Pulmonary artery endothelial cell (primary cell): Measurements from ENCODE around the gene ORC5. TPM values are rescaled to one million over a fixed set of nuclear protein-coding genes. Genes with fewer than 3 reads are reported as not detected.
"Not testable (repeated sequence)": the region's sequence is repeated elsewhere in the genome, so short reads cannot be mapped to it uniquely, and the experiment has no call there.

Source experiments
- DNase-seq: peaks from one replicate; pipeline ENCODE4 v3.0.0-alpha.2; 2011; ENCODE audit warnings: low read depth, low spot score
- total RNA-seq: library from RNA; depleted of rRNA; stranded (reverse); fragments of >200 nt; gene quantifications from 2 replicates; pipeline ENCODE4 v1.2.3, GENCODE V29; 2014

ORC5 gene
- total RNA-seq: 83.0 and 175 TPM in 2 replicates

DNA sequence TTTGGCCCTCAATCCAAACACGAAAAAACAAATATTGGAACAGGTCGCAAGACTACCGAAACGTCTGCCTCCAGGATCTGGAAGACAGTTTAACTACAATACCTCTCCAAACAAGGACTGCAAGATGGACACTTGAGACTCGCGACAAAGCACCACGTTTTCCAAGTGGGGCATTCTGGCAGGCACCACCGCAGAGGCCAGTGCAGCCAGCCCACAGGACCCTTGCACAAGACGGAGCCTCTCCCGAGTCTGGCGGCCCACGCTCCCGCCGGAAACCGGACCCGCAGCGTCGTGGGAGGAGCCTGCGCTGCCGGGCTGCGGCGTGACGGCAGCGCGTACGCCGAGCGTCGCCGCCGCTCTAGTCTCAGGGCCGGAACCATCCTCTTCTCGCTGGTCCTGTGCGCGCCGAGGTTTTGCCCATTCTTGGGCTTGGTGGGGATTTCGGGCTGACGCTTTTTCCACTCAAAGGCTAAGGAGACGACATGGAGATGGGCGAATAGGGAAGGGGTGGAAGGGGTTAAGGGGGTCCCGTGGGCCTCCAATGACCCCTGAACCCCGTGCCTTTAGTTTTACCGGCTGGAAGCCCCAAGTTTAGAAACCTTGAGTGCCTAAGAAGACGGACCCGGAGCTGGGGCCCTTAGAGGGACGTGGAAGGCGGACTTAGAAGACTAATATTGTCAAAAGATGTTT is at the start of gene ORC5:
TSS of gene ORC5 (minus strand) at position 283 of the 690 bp plus-strand sequence. CDS start at position 174, 109 bp downstream.
- DNase-seq: peak; percentile 47

DNA sequence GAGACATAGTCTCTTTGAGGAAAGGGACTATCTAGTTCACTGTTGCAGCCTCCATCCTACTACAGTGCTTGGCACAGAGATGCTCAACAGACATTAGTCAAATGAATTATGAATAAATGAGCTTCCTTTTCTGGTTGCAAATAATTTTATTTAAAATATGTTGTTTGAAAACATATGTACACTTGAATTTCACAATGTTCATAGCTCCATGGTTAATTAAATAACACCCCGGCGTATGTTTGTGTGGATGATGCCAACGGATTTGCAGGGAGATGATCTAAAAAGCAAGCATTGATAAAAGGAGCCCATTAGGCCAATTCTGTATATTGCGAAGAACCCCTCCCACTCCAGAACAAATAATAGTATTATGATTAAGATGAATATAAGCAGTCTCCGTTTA is 47.8 kb upstream of the ORC5 start:
- no peak for DNase-seq

DNA sequence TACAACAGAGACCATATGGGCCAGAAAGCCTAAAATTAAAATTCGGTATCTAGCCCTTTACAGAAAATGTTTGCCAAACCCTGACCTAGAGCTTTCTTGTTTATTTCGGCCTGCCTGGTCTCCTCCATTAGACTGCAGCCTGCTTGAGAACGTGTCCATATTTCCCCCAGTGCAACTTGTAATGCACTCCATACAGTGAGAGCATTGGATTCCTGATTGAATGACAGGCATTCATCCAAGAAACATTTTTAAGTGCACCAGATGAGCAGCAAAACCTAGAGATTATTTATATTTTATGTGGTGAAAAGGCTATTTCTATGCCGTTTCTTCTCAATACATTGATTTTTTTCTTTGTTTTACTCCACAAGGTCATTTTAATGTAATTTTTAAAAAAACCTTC is 47.4 kb upstream of the ORC5 start:
- no peak for DNase-seq

DNA sequence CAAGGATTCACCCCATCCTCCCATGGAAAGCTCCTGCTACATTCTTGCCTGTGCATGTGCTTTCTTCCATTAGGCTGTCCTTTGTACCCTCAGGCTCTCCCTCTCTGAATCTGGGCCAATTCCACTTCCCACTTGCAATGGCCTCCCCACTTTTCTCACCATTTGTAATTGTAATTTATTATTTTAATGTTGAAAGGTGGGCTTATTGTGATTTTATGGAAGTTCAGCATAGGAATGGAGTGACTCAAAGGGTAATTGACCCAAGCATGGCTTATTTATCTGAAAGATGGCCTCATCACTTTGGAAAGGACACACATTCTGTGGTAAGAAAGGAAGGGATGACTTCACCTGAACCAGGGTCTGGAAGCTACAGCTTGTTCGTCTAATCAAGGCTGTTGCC is 46.9 kb upstream of the ORC5 start:
- no peak for DNase-seq

DNA sequence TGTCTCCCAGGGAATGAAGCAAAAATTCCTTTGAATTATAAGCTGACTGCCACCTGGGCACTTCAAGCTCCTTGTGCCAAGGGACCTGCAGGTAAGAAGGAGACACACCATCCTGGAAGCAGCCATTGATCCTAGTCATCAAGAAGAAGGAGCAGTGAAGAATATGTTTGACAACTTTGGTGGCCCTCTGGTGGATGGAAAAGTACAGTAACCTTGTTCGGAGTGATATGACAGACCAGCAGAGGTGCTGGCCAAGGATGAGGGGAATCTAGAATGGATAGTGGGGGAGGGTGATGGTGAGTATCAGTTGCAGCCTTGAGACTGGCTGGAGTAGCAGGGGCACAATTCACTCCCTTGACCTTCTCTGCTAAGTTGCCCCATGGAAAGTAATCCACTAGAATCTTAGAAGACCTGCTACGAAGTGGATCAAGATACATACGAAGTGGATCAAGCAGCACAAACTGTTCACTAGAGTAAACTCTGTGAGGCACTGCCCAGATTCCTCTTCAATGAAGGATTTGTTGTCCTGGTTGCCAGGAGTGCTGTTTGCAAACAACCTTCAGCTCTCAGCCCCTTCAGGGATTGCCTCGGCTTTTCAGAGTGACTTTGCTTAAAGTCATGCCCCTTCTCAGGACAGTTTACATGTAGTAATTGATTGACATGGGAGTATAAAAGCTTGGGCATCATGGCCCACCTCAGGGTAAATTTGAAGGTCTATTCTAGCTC is 44.8 kb upstream of the ORC5 start:
- DNase-seq: no peak

DNA sequence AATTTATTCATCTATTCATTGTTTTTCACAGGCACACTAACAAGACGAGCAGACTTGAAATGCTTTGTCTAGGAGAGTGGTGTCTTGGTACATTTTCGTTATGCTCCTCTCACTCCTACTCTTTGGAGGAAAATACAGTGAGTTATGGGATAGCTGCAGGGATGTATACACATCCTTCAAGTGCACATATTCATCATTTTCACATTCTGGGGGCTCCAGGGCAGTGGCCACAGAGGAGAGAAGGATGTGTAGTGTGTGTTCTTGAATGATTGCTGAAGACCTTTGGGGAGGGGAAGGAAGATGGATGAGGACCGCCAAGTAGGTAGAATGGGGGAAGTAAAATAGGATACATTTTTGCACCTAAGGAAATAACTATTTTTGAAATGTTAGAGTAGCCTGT is 34.8 kb upstream of the ORC5 start:
- DNase-seq: no peak

DNA sequence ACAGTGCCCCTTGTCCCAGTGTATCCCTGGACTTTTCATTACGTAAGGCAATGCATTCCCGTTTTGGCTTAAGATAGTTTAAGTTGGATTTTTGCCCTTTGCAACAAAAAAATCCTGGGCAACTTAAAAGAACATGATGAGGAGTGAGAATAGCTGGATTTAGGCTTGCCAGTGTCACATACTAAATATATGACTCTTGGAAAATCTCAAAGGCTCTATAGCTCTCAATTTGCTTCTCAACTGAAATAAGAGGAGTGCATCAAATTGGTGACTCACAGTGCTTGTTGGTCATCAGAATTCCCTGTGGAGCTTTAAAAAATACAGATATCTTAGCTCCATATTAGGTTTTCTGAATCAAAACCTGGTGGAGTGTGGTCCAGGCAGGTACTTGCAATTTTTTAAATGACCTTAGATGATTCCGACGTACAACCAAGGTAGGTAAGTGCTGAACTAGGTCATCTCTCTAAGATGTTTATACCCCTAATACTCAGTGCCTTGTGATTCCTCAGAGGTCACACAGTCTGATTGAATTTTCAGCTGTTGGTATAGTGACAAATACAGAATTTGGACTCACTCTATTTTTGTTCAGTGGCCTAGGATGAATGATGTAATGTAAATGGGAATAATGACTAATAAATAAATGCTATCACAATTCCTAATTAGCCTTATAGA is 33.9 kb upstream of the ORC5 start:
- no peak for DNase-seq

DNA sequence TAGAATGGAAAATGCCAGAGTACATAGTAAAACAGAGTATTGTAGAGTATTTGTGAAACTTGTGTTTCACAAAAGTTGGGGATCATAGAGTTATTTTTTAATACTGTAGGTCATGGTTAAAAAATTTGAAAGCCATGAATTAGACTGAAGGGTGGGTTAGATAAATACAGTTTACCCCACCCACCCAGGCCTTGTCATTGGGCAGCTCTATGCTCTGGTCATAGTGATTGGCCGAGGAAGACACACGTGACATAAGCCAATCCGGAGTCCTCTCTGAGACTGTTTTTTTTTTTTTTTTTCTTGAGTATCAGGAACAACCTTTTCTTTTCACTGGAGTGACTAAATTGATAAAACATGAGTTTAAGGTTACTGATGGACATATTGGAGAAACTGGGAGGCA is 33.3 kb upstream of the ORC5 start:
- no peak for DNase-seq

DNA sequence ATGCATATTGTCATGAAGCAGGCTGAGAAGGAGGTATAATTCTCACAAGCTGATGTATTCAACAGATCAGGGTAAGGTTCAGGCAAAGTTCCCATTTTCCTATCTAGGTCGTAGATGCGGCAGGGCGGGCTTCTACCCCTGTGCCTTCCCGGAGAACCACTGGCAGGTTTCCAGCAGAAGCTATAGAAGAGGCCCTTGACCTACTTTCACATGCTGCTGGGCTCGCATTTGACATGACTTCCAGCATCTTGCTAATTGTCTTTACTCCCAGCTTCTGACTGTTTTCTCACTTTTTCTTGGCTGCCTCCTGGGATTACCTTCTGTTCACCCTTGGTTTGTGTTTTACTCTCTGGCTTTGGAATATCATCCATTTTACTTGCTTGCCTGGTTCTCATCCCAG is 32.6 kb upstream of the ORC5 start:
- DNase-seq: no peak

DNA sequence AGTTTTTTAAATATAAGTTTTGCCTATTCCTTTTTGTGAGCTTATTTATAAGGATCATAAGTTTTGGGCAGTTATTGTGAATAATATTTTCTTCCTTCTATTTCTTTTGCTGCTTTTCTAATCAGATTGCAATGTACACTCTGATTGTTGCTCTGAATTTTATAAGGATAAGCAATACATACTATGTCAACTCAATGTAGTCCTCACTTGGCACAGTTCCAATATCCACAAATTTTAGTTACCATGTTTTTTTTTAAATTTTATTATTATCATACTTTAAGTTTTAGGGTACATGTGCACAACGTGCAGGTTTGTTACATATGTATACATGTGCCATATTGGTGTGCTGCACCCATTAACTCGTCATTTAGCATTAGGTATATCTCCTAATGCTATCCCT is 27.2 kb upstream of the ORC5 start:
- not testable (repeated sequence) for DNase-seq

DNA sequence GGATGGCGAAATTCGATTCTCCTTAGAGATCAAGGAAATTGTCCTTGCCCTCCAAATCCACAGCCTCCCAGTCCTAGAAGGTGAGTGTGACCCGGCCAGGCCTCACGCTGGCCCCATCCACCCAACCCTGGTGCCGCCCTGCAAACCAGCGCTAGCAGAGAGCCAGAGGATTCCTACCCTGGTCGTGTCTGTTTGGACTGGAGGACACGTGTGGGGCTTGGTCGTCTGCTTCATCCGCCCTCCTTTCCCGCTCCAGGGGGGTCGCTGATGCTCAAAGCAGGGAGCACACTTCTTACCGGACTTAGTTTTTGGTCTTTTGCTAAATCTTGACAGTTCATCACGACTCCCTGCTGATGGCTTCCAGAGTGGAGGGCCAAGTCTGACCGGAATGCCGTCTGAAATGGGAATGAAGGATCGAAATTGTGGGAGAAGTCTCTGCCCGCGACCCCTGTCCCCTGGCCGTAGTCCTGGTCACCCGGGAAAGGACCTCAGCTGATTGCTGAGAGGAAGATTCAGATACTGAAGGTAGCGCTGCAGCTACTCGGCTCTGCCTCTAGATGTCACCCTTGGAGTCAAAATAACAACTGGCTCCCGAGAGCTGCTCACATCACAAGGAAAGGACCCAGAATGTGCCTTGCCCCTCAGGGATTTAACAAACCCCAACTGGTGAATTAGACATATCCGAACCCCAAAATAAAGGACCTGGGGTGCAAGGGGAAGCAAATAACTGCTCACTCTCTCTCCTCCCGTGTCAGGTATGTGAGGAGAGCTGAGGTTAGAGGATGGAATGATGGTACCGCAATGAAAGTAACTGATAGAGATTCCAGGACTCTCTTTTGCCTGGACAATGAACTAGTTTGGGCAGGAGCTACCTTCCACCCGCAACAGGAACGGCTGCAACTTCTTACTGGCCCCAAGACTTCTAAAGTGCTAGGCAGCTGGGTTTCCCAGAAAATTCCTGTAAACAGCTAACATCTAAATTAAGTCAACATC is 23.5 kb upstream of the ORC5 start:
- no peak for DNase-seq

DNA sequence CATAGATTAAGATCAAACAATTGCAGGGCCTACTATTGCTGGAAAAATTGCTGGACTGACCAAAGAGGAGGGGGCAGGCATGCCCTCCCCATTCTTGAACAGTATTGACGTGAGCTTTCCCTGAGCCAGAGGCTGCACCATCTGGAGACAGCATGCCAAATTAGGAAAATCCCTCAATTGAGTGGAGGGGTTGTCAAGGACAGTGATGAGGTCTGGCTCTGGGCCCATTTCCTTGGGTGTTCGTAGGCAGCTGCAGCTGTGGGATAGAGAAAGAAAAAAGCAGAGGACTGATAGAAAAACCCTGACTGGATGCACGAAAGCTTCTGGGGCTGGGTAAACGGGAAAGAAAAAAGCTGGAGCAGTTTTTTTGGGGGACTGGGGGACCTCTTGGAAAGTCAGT is 22.8 kb upstream of the ORC5 start:
- DNase-seq: no peak

DNA sequence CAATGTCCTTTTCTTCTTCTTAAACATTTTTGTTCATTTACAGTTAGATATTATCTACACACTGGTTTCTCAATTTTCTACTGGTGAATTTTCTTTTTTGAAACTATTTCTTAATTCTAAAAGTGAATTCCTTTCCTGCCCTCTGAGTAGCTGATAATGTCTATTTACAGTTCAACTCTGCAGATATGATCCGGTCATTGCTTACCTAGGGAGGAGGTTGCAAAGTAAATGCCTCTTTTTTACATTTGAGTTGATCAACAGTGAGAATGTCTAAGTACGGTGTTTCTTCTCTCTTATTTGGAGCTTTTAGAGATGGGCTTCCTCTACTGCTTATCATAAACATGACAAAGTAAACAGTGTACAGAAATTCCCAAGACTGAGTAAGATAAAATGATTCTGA is 20.6 kb upstream of the ORC5 start:
- no peak for DNase-seq

DNA sequence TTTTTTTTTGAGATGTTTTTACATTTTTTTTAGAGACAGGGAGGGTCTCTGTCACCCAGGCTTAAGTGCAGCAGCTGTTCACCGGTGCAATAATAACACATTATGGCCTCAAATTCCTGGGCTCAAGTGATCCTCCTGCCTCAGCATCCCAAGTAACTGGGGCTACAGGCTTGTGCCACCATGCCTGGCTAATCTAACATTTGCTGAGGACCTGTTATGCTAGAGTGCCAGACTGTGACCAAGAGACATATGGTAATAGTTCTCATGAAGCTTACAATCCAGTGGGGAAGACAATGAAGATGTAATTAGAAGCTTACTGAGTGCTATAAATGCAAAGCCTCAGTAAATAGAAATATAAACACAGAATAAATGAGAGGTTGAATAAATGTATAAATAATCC is 17.6 kb upstream of the ORC5 start:
- DNase-seq: no peak

DNA sequence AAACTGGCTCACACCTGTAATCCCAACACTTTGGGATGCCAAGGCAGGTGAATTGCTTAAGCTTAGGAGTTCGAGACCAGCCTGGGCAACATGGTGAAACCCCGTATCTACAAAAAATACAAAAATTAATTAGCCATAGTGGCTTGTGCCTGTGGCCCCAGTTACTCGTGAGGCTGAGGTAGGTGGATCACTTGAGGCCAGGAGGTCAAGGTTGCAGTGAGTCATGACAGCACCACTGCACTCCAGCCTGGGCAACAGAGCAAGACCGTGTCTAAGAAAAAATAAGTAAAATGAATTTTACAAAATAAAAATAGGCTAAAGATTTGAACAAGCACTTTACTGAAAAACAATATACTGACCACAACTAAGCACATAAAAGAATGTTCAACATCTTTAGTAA is 9.8 kb upstream of the ORC5 start:
- DNase-seq: no peak

DNA sequence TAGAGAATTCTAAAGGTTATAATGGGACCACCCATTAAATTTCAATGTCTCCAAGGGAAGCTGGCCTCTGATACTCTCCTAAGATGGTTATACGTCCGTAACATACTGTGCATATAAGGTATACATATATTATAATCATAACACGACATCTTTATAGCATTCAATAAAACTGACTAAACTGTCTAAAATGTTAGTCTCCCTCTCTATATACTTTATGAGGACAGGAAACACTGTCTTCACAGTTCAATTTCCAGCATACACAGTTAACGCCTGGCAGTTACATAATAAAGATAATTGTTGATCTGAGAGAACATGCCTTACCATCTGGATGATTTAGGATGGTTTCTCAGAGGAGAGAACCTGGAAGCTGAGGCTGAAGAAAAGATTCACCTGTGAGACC is 1.2 kb upstream of the ORC5 start:
- no peak for DNase-seq

DNA sequence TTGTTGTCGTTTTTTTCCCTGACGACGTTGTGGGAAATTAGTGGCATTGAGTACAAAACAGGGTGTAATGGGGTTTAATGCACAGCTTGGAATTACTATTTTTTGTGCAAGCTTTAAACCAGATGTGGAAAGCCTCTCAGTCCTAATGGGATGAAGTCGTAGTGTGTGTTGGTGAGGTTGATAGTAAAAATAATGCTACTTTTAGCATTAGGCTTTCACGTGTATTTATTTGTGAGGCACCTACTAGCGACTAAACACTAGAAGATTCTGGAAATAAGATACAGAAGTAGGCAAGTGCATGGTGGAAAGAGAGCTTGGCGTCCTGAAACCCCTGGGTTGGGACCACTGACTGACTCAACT is 588 bp upstream of the ORC5 start:
- DNase-seq: no peak

DNA sequence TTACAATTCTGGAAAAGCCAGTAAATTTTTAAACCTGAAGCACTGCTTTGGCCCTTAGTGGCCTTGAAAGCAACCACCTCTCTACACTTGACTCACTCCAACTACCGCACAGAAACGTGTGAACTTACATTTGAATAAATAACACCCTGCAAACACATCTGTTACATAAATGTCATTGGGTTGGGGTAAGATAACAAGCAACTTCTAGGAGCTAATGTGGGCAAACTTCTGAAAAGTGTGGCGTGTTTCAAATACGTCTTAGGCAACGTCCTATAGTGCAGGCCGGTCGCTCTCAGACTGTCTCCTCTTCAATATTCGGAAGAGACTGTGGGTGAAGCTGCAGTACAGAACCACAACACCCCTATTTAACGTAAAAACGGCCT is 474 bp downstream of the ORC5 start:
- DNase-seq: no peak

DNA sequence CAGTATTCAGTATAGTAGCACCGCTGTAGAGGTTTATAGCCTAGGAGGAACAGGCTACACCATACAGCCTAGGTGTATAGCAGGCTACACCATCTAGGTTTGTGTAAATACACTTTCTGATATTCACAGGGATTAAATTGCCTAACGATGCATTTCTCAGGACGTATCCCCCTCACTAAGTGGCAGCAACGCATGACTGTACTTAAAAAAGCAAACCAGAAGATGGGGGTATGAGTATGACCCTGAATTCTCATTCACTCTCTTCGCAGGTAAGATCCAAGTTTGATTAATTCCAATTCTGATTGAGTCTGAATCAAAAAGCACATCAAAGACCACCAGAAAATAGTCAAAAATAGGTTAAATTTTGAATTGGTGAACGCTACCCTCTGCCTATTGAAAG is 972 bp downstream of the ORC5 start:
- no peak for DNase-seq

DNA sequence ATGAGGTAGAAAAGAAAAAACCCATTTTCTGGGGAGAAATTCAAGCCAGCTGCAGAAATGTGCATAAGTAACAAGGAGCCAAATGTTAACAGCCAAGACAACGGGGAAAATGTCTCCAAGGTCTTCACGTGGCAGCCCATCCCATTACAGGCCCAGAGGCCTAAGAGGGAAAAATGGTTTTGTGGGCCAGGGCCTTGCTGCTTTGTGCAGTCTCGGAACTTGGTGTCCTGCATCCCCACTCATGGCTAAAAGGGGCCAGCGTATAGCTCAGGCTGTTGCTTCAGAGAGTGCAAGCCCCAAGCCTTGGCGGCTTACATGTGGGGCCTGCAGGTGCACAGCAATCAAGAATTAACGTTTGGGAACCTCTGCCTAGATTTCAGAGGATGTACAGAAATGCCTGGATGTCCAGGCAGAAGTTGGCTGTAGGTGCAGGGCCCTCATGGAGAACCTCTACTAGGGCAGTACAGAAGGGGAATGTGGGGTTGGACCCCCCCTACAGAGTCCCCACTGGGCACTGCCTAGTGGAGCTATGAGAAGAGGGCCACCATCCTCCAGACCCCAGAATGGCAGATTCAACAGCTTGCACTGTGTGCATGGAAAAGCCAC is 9.0 kb downstream of the ORC5 start:
- no peak for DNase-seq

DNA sequence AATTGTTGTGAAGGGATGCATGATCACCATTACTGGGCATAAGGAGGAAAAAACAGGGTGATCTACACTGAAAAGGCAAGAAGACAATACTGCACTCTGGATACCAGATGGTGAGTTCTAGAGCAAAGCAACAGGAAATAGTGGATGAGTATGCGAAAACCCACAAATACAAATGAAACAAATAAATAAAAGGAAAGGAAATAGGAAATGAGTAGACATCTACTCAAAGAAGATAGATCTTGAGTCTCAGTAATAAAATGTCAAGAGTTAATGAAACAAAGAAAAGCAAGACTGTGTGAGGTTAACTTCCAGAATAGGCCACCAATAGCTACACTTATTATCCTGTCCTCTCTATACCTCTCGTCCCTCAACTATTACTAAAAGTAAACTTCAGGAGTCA is 11.7 kb downstream of the ORC5 start:
- peak; percentile 26 for DNase-seq
